ENCODE measurements around the gene SP6. TPM values are rescaled to one million over a fixed set of nuclear protein-coding genes. Genes with fewer than 3 reads are reported as not detected.

The SP6 gene
- total and polyA plus RNA-seq, 2 of the 8 experiments (the other 6 are each of a cell fraction or from before 2014, with no cell fraction given), result 1.2 to 1.5 TPM

DNA sequence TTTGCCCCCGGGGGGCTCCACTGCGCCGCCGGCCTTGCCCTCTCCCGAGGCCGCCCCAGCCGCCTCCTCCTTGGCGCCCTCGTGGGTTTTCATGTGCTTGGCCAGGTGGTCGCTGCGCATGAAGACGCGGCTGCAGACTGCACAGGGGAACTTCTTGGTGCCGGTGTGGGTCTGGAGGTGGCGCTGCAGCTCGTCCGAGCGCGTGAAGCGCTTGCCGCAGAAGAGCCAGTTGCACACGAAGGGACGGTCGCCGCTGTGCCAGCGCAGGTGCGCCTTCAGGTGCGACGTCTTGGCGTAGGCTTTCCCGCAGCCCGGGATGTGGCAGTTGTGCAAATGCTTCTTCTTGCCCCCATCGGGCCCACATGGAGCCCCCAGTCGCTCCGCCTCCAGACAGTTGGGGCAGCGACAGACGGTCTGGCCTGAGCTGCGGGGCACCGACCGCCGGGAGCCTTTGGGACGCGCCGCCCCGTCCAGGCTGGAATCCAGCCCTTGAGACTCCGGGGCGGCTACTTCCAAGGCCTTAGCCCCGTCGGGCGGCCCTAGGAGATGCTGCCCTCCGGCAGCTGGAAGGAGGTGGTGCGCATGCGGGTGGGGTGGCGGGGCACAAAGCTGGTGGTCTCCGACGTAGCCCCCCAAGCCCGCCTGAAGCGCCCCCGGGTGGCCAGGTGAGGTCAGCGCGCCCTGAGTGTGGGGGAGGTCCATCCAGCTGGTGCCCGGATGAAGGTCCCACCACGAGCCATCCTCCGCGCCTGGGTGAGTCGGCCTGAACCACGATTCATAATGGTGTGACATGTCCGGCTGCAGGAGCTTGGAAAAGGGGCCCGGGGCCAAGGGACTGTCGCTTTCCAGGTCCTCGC is 3.4 kb downstream of the SP6 start (continued):
- TF ChIP-seq NANOG (IDR thresholded peaks at IDR 0.05; ENCODE audit: insufficient read depth, low read depth, low read length, poor library complexity, severe bottlenecking) (no peak), SRF (IDR thresholded peaks at IDR 0.05; ENCODE audit: low read depth, low read length) (no peak)

All from H1 (cell line).